HL-60 (cell line): ENCODE measurements around the gene SORCS2.

Experiments
- DNase-seq, 2 experiments: peaks; one replicate each; pipeline ENCODE4 v3.0.0-alpha.2; 2010 to 2020; ENCODE audit warnings: low read depth in 1 of 2, low spot score in 1 of 2
- H3K27ac ChIP-seq: fragments of 250-450 bp; sonication (Bioruptor Pico); replicated peaks from 2 replicates; pipeline ENCODE4 v1.5.1; 2020; ENCODE audit warnings: mild to moderate bottlenecking, moderate library complexity
- H3K27me3 ChIP-seq: fragments of 250-450 bp; sonication (Bioruptor Pico); 2 replicates; pipeline ENCODE4 v1.5.1; 2021; ENCODE audit warnings: mild to moderate bottlenecking, moderate library complexity; ENCODE audit not compliant: insufficient read depth, poor library complexity, severe bottlenecking
- H3K4me3 ChIP-seq: replicated peaks from 2 replicates; pipeline ENCODE4 v1.5.1; 2011; ENCODE audit warnings: mild to moderate bottlenecking, control low read depth, low read length; ENCODE audit not compliant: insufficient read depth
- CTCF ChIP-seq: IDR thresholded peaks from one replicate; pipeline ENCODE4 v1.5.1; 2011; ENCODE audit warnings: low read length, control low read depth, inconsistent platforms; ENCODE audit not compliant: insufficient read depth
- GABPA ChIP-seq: IDR thresholded peaks from 2 replicates; pipeline ENCODE4 v1.6.1; 2012; ENCODE audit warnings: low read depth
- POLR2AphosphoS5 ChIP-seq: IDR thresholded peaks from 2 replicates; pipeline ENCODE4 v1.6.1; 2012; ENCODE audit warnings: low read depth
- REST ChIP-seq: IDR thresholded peaks from 2 replicates; pipeline ENCODE4 v1.6.1; 2012; ENCODE audit warnings: low read depth; ENCODE audit not compliant: insufficient replicate concordance
- SPI1 ChIP-seq: IDR thresholded peaks from 2 replicates; pipeline ENCODE4 v1.6.1; 2012; ENCODE audit warnings: low read depth, mild to moderate bottlenecking, borderline replicate concordance

SORCS2 gene

GRCh38 chr4:7348946-7349900, 156.9 kb downstream of the SORCS2 start:
- Histone ChIP-seq H3K27me3 (no peaks in the 10 kb centered on the region), H3K4me3 (no peak overlapping the region), H3K27ac (no peak overlapping the region)
- no peak for DNase-seq
- TF ChIP-seq POLR2AphosphoS5 (no peak), GABPA (no peak), REST (no peak), CTCF (no peak), SPI1 (no peak)

- TF ChIP-seq SPI1 (no peak), GABPA (no peak)
- H3K4me3 ChIP-seq: no peak overlapping the region
- no peaks in the 10 kb centered on the region for H3K27me3 ChIP-seq
- no peak for DNase-seq
- H3K27ac ChIP-seq: no peak overlapping the region
These were observed 158.1 kb downstream of the SORCS2 start for GRCh38 chr4:7350396-7350795.

- H3K4me3 ChIP-seq: no peak overlapping the region
- H3K27me3 ChIP-seq: no peaks in the 10 kb centered on the region
- no peak for TF ChIP-seq GABPA
- no peak for TF ChIP-seq REST
- no peak for TF ChIP-seq SPI1
- no peak for TF ChIP-seq CTCF
- no peak for TF ChIP-seq POLR2AphosphoS5
- H3K27ac ChIP-seq: no peak overlapping the region
- no peak for DNase-seq
These were observed 158.7 kb downstream of the SORCS2 start for GRCh38 chr4:7351014-7351413.

- TF ChIP-seq CTCF: no peak
- TF ChIP-seq POLR2AphosphoS5: no peak
- Histone ChIP-seq H3K27ac (no peak overlapping the region), H3K4me3 (no peak overlapping the region), H3K27me3 (no peaks in the 10 kb centered on the region)
- DNase-seq: no peak
These were observed 160.1 kb downstream of the SORCS2 start for GRCh38 chr4:7352486-7352885.
